ENCODE results near the gene ICAM5. TPM values are rescaled to one million over a fixed set of nuclear protein-coding genes. Genes with fewer than 3 reads are reported as not detected.

Gene ICAM5
- polyA plus RNA-seq, 1 donor from 2014 or later: 4.1 TPM

DNA sequence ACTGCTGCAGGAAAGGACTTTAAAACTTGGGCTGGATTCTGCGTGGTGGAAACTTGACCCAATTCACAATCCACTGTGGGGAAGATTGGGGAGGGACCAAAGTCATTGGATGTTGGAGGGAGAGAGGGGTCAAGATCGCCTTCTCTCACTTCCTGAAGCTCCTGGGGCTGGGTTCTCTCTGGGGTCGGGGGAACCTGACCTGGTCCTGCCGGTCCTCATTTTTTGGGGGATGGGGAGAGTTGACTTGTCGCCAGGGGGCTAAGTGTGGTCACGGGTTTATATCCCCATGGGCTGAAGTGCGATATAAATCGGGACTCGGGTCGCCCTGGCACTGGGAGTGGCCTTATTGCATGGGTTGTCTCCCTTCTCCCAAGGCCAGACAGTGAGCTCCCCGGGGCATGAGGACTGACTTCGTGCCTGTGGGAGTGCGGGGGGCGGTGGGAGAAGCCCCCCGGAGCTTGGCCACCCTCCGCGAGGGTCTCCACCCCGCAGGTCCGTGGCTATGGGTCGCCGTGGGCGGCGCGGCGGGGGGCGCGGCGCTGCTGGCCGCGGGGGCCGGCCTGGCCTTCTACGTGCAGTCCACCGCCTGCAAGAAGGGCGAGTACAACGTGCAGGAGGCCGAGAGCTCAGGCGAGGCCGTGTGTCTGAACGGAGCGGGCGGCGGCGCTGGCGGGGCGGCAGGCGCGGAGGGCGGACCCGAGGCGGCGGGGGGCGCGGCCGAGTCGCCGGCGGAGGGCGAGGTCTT lies 6.3 kb downstream of the ICAM5 start:
- no peak overlapping the region for H3K4me2 ChIP-seq (ENCODE audit: low read length)
- no peaks in the 10 kb centered on the region for H3F3A ChIP-seq (ENCODE audit: insufficient read depth, low read length, poor library complexity, severe bottlenecking)
- H3K9me2 ChIP-seq (ENCODE audit: insufficient read depth, low read length): no peaks in the 10 kb centered on the region
- H2AFZ ChIP-seq (ENCODE audit: low read depth, low read length): no peak overlapping the region
- H3K79me2 ChIP-seq (replicated peaks; ENCODE audit: insufficient read depth, low read length): no peaks in the 10 kb centered on the region
- no peak overlapping the region for H3K9ac ChIP-seq (ENCODE audit: low read length)
- no peak overlapping the region for H3K4me3 ChIP-seq (ENCODE audit: low read length)
- H4K20me1 ChIP-seq (ENCODE audit: insufficient read depth): no peaks in the 10 kb centered on the region
- no peaks in the 10 kb centered on the region for H3K9me3 ChIP-seq (ENCODE audit: low read length)
- no peak for TF ChIP-seq EP300 (conservative IDR thresholded peaks at IDR 0.05; ENCODE audit: poor library complexity, severe bottlenecking)
- TF ChIP-seq MXI1 (conservative IDR thresholded peaks at IDR 0.05; ENCODE audit: poor library complexity, severe bottlenecking): no peak
- TF ChIP-seq EZH2 (IDR thresholded peaks at IDR 0.05; ENCODE audit: borderline replicate concordance, insufficient read depth, low read length, poor library complexity, severe bottlenecking): no peak
- TF ChIP-seq, protein P1, sequence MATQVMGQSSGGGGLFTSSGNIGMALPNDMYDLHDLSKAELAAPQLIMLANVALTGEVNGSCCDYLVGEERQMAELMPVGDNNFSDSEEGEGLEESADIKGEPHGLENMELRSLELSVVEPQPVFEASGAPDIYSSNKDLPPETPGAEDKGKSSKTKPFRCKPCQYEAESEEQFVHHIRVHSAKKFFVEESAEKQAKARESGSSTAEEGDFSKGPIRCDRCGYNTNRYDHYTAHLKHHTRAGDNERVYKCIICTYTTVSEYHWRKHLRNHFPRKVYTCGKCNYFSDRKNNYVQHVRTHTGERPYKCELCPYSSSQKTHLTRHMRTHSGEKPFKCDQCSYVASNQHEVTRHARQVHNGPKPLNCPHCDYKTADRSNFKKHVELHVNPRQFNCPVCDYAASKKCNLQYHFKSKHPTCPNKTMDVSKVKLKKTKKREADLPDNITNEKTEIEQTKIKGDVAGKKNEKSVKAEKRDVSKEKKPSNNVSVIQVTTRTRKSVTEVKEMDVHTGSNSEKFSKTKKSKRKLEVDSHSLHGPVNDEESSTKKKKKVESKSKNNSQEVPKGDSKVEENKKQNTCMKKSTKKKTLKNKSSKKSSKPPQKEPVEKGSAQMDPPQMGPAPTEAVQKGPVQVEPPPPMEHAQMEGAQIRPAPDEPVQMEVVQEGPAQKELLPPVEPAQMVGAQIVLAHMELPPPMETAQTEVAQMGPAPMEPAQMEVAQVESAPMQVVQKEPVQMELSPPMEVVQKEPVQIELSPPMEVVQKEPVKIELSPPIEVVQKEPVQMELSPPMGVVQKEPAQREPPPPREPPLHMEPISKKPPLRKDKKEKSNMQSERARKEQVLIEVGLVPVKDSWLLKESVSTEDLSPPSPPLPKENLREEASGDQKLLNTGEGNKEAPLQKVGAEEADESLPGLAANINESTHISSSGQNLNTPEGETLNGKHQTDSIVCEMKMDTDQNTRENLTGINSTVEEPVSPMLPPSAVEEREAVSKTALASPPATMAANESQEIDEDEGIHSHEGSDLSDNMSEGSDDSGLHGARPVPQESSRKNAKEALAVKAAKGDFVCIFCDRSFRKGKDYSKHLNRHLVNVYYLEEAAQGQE (IDR thresholded peaks at IDR 0.05; ENCODE audit: borderline replicate concordance): no peak
- no peak for TF ChIP-seq CTCF (IDR thresholded peaks at IDR 0.05; ENCODE audit: poor library complexity, severe bottlenecking)
- TF ChIP-seq SMC3 (conservative IDR thresholded peaks at IDR 0.05; ENCODE audit: poor library complexity): no peak
- H3K27me3 ChIP-seq (ENCODE audit: insufficient read depth, low read depth, low read length): peaks cover 67% of the 10 kb centered on the region
- no peaks in the 10 kb centered on the region for H3K36me3 ChIP-seq (ENCODE audit: insufficient read depth, low read length)
- no peak overlapping the region for H3K27ac ChIP-seq (ENCODE audit: low read length)

DNA sequence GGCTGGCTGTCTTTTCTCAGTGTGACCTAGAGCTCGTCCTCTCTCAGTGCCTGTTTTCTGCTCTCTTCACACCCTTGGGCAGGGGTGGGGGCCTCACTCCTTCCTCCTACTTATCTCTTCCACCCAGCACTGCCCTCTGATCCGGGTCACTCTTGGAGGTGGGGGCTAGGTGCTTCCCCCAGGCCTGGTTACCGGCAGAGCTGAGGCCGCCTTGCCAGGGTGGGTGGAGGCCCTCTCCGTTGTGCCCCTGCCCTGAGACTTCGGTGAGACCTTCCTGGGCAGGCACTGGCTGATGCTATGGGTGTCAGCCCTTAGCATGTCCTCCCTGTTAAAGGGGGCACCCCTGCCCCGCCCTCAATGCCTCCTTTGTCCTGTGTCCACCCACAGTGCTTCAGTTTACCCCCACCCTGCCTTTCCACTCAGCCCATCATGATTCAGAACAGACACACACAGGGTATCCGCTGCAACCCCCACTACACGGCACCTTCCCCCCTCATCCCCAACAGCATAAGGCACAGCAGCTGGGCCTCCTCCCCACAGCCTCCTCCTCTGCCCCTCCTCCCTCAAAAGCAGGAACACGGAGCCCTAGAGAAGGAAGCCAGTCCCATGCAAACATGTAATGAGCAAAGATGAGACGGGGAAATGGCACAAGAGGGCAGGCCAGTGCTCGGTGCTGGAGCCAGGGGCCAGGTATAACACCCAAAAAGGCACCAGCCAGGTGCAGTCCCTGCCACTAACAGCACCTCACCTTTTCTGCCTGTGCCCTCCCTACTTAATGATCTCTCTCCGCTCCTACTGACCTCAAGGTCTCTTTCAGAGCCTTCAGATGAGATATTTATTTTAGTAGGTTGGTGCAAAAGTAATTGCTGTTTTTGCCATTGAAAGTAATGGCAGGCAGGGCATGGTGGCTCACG lies 10.1 kb downstream of the ICAM5 start:
- H2AFZ ChIP-seq (ENCODE audit: low read depth, low read length): no peak overlapping the region
- no peaks in the 10 kb centered on the region for H3K9me2 ChIP-seq (ENCODE audit: insufficient read depth, low read length)
- H3K9me3 ChIP-seq (ENCODE audit: low read length): no peaks in the 10 kb centered on the region
- no peak overlapping the region for H3K4me2 ChIP-seq (ENCODE audit: low read length)
- H4K20me1 ChIP-seq (ENCODE audit: insufficient read depth): no peaks in the 10 kb centered on the region
- H3K79me2 ChIP-seq (replicated peaks; ENCODE audit: insufficient read depth, low read length): no peaks in the 10 kb centered on the region
- H3K27me3 ChIP-seq (ENCODE audit: insufficient read depth, low read depth, low read length): peaks cover 30% of the 10 kb centered on the region
- H3K4me3 ChIP-seq (ENCODE audit: low read length): no peak overlapping the region
- H3F3A ChIP-seq (ENCODE audit: insufficient read depth, low read length, poor library complexity, severe bottlenecking): no peaks in the 10 kb centered on the region
- H3K9ac ChIP-seq (ENCODE audit: low read length): no peak overlapping the region
- H3K36me3 ChIP-seq (ENCODE audit: insufficient read depth, low read length): no peaks in the 10 kb centered on the region
- H3K27ac ChIP-seq (ENCODE audit: low read length): no peak overlapping the region
- TF ChIP-seq EZH2 (IDR thresholded peaks at IDR 0.05; ENCODE audit: borderline replicate concordance, insufficient read depth, low read length, poor library complexity, severe bottlenecking) (no peak), EP300 (conservative IDR thresholded peaks at IDR 0.05; ENCODE audit: poor library complexity, severe bottlenecking) (no peak), RAD21 (conservative IDR thresholded peaks at IDR 0.05) (no peak), SMC3 (conservative IDR thresholded peaks at IDR 0.05; ENCODE audit: poor library complexity) (no peak), TAF1 (IDR thresholded peaks at IDR 0.05; ENCODE audit: low read depth) (no peak), CTCF (IDR thresholded peaks at IDR 0.05; ENCODE audit: poor library complexity, severe bottlenecking) (no peak), MXI1 (conservative IDR thresholded peaks at IDR 0.05; ENCODE audit: poor library complexity, severe bottlenecking) (no peak), POLR2AphosphoS5 (IDR thresholded peaks at IDR 0.05) (no peak)
- TF ChIP-seq, protein P1 (IDR thresholded peaks at IDR 0.05; ENCODE audit: borderline replicate concordance): no peak
